ENCODE results near the gene CAPSL.
"Not testable (repeated sequence)": the region's sequence is repeated elsewhere in the genome, so short reads cannot be mapped to it uniquely, and the experiment has no call there.

Gene CAPSL

GRCh38 chr5:35904443-35905132 lies 33.8 kb downstream of the CAPSL start:
- DNase-seq (ENCODE audit: low spot score) = no peak

- no peak for DNase-seq (ENCODE audit: low spot score)
These were observed 34.7 kb downstream of the CAPSL start for GRCh38 chr5:35903631-35904203.

DNA sequence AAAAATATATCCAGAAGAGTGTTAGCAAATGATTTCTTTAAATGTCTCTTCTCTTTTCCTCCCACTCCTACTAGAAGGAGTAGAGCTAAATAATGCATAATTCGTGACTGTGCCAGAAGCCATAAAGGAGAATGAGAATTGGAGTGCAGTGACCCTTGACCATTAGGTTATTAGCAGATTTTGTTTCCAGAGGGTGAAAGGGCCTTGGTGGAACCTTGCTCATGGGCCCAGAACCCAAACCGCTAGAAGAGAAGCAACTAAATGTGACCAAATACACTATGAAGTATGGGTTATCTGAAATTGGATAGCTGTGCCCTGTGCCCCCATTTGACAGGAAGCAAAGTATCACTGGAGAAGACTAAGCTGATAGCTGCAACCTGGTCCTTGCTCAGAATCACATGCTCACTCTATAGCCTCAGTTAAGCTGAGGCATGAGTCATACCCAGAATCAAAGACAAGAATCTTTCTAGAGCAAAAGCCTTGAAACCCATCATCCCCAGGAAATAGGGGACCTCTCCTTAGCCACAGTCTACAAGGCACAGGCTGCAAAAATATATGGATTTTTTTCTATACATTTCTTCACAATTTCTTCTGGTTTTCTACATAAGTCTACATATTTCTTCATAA lies 36.3 kb downstream of the CAPSL start:
- no peak for DNase-seq (ENCODE audit: low spot score)

- DNase-seq (ENCODE audit: low spot score) = no peak
These were observed 37.3 kb downstream of the CAPSL start for GRCh38 chr5:35900972-35901695.

GRCh38 chr5:35899800-35900199 lies 38.6 kb downstream of the CAPSL start:
- DNase-seq (ENCODE audit: low spot score) = no peak

GRCh38 chr5:35898952-35899660 lies 39.3 kb downstream of the CAPSL start:
- no peak for DNase-seq (ENCODE audit: low spot score)

- DNase-seq (ENCODE audit: low spot score) = no peak
These were observed 44.3 kb downstream of the CAPSL start for GRCh38 chr5:35894131-35894530.

- DNase-seq (ENCODE audit: low spot score) = not testable (repeated sequence)
These were observed 45.6 kb downstream of the CAPSL start for GRCh38 chr5:35892799-35893198.

DNA sequence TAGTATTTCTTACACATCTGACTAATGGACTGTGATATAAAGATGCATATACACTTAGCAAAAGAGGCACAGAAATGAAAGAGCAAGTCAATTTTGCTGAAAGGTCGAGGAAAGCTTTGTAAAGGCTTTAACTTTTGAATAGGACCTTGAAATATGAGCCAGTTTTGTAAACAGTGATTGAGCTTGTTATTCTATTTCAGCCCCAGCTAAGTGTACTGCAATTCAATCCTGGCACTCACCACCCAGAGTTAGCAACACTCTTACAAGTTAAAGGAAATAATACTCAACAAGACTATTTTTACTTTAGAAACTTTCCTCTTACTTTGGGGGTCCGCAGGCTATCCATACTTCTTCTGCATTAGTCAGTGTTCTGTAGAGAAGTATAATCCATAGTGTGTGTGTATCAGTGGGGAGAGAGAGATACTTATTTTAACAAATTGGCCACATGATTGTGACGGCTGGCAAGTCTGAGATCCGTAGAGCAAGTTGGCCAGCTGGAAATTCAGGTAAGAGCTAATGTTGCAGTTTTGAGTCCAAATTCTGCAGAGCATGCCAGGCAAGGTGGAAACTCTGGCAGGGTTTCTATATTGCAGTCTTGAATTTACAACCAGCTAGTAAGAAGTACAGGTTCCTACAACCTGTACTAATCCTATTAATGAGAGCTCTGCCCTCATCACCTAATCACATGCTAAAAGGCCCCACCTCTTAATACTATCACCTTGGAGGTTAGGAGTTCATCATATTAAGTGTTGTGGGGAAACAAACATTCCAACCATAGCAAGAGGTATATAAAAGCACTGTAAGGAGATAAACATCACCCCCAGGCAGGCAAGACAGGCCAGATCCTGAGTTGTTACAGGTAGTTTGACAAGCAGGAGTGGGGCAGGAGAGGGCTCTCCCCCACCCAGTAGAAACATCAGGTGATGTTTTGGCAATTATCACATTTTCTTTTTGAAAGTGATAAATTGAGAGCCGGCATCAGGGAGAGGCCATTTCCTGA lies 48.1 kb downstream of the CAPSL start:
- no peak for DNase-seq (ENCODE audit: low spot score)

GRCh38 chr5:35887321-35888100 lies 50.9 kb downstream of the CAPSL start:
- no peak for DNase-seq (ENCODE audit: low spot score)

- no peak for DNase-seq (ENCODE audit: low spot score)
These were observed 52.0 kb downstream of the CAPSL start for GRCh38 chr5:35886381-35886780.

DNA sequence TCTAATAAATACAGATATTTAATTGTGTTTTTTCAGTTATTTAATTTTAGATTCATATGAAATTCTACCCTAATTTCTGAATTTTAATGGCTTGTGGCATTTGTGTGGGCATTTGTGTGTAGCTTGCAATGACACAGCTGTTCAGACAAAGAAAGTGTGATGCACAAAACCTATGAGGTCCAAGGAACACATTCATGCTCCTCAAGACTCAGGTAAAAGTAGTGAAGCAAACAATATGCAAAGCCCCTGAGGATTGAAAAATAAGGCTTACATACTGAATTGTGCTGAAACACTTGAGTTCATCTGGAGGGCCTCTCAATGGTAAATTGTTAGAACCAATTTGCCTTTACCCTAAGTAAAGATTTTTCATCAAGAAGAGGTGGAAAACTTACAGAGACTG lies 53.6 kb downstream of the CAPSL start:
- no peak for DNase-seq (ENCODE audit: low spot score)

DNA sequence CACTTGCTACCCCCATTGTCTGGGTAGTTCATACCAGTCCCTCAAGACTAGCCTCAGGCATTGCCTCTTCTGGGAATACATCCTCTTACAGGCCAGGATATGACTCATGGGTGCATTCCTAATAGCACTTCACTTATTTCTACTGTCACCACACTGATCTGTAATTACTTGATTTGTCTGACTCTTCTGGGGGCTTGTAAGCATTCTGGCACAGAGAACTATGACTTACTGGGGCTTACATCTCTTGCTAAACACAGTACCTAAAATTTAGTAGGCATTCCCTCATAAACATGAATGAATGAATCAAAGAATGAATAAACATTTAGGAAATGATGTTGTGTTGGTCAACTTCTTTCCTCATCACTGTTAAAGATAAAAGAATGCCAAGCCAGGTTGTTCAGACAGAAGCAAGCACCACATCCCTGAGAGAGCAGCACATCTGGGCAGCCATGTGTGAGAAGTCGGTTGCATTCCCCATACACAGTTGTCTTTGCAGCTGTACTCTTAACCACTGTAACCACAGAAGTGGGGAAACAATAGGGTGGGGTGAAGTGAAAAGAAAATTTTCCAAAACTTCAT lies 54.1 kb downstream of the CAPSL start:
- DNase-seq (ENCODE audit: low spot score) = no peak

GRCh38 chr5:35881758-35882157 lies 56.7 kb downstream of the CAPSL start:
- no peak for DNase-seq (ENCODE audit: low spot score)

- DNase-seq (ENCODE audit: low spot score) = no peak
These were observed 58.3 kb downstream of the CAPSL start for GRCh38 chr5:35880156-35880555.

DNA sequence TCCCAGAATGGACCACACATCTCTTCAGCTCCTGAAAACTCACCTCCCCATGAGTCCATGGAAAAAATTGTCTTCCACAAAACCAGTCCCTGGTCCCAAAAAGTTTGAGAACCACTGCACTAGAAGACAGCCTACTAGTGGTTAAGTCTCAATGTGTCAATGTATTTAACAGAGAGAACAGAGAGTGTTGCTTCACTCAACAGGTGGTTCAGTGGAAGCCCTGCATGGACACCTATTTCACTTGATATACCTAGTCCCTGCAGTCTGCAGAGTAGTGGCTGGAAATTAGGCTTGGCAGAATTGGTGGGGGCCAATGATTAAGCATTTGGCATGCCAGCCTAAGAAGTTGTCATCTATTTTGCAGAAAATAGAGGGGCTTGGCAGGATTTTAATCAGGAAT lies 58.8 kb downstream of the CAPSL start:
- DNase-seq (ENCODE audit: low spot score) = no peak

DNA sequence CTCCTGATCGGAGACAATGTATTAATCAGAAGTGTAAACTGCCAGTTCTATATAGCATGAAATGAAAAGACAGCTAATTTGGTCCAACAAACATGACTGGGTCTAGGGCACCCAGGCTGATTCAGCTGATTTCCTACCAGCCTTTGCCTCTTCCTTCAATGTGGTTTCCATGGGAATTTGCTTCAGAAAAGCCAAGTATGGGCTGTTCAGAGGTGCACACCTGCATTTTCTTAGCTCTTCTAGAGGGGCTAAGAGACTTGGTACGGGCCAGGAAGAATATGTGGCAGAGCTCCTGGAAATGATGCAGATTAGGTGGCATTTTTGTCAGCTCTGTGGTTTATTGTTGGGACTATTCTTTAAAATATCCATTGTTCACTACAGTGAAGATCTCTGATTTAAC lies 59.3 kb downstream of the CAPSL start:
- no peak for DNase-seq (ENCODE audit: low spot score)

GRCh38 chr5:35878079-35878478 lies 60.3 kb downstream of the CAPSL start:
- no peak for DNase-seq (ENCODE audit: low spot score)

GRCh38 chr5:35877655-35878054 lies 60.8 kb downstream of the CAPSL start:
- no peak for DNase-seq (ENCODE audit: low spot score)

GRCh38 chr5:35876922-35877321 lies 61.5 kb downstream of the CAPSL start:
- DNase-seq (ENCODE audit: low spot score) = no peak
